AG09309 (cell line): ENCODE results near the gene HSD17B2.

Experiments used
- DNase-seq: peaks from one replicate; pipeline ENCODE4 v3.0.0-alpha.2; 2010; ENCODE audit warnings: low read depth
- H3K4me3 ChIP-seq: 2 replicates; pipeline ENCODE4 v1.5.1; 2011; ENCODE audit warnings: mild to moderate bottlenecking, low read depth, low read length, moderate library complexity; ENCODE audit not compliant: control insufficient read depth
- TF ChIP-seq, protein P1 (sequence below): IDR thresholded peaks from 2 replicates; pipeline ENCODE4 v1.5.1; 2011; ENCODE audit warnings: mild to moderate bottlenecking, low read depth, low read length, inconsistent platforms; ENCODE audit not compliant: insufficient read depth, control insufficient read depth; ENCODE audit errors: missing control alignments

HSD17B2 gene

DNA sequence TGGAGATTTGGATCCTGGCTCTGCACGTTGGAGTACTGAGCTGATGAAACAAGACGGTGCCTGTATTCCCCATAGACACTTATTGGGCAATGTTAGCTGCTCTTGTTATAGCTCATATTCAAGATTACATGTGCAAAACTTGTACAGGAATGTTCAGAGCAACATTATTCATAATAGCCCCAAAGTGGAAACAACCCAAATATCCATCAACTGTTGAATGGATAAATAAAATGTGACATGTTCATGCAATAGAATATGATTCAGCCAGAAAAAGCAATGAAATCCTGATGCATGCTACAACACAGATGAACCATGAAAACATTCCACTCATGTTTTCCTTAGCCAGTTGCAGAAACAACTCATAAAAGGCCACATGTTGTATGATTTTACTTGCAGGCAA is 18.1 kb upstream of the HSD17B2 start:
- TF ChIP-seq, protein P1, sequence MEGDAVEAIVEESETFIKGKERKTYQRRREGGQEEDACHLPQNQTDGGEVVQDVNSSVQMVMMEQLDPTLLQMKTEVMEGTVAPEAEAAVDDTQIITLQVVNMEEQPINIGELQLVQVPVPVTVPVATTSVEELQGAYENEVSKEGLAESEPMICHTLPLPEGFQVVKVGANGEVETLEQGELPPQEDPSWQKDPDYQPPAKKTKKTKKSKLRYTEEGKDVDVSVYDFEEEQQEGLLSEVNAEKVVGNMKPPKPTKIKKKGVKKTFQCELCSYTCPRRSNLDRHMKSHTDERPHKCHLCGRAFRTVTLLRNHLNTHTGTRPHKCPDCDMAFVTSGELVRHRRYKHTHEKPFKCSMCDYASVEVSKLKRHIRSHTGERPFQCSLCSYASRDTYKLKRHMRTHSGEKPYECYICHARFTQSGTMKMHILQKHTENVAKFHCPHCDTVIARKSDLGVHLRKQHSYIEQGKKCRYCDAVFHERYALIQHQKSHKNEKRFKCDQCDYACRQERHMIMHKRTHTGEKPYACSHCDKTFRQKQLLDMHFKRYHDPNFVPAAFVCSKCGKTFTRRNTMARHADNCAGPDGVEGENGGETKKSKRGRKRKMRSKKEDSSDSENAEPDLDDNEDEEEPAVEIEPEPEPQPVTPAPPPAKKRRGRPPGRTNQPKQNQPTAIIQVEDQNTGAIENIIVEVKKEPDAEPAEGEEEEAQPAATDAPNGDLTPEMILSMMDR: no peak
- no peak overlapping the region for H3K4me3 ChIP-seq
- peak; percentile 46 for DNase-seq

DNA sequence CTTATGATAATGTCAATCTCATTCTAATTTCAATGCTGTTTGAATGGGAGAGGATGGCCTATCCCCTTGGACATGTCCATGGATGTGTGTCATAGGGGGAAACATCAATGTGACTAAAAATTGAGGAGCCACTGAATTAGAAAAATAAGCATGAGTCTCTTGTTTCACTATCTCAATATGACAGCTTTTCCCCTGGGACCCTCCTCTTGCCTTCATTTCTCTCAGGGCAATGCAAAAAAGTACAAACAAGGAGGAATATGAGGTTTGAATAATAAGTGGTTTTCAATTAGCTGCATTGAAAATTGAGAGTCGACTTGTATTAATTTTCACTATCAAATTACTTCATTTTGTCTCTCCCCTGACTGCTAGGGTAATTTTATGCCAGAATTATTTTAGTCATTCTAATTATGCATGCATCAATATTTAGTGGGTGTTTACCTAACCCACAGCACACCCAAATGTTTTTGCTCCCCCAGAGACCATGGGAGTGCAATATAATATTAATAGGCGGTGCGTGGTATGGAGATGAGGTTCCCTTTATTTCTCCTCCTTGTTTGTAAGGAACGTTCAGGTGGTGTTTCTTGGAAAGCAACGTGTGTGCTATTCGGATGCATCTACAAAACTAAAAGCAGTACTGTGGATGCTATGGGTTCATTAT is 17.0 kb upstream of the HSD17B2 start:
- H3K4me3 ChIP-seq: no peak overlapping the region
- TF ChIP-seq, protein P1: no peak
- no peak for DNase-seq

DNA sequence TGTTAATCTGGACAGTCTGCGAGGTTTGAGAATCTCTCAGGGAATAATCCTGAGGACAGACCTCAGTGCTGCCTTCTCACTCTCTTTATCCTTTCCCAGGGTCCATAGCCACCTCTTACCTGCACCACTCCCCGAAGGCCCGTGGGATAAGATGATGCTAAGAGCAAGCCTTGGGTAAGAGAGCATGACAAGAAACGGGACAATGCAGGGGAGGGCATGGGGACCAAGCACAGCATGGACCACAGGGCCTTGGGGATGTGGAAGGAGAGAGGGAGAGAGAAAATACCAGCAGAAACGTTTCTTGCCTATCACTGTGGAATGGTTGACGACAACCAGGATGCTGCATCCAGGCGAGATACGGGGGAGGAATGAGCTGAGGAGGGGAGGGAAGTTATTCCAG is 15.5 kb upstream of the HSD17B2 start:
- DNase-seq: no peak
- H3K4me3 ChIP-seq: no peak overlapping the region
- TF ChIP-seq, protein P1: no peak

DNA sequence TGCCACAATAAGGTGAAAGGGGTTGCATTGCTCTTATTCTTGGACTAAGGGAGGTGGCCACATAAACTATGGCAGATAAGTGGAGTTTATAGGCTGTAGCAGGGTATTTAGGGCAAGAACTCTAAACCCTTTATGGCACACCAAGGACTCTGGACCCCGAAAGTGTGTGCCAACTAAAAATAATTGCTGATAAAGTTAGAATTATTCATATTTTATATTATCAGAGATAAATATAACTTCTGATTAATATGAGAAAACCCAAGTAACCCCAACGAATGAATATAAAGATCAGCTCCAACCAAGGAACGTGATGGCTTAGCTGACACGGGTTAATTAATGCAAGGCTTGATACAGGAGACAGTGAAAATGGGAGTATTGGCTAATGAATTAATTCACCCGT is 15.0 kb upstream of the HSD17B2 start:
- TF ChIP-seq, protein P1: no peak
- H3K4me3 ChIP-seq: no peak overlapping the region
- no peak for DNase-seq

DNA sequence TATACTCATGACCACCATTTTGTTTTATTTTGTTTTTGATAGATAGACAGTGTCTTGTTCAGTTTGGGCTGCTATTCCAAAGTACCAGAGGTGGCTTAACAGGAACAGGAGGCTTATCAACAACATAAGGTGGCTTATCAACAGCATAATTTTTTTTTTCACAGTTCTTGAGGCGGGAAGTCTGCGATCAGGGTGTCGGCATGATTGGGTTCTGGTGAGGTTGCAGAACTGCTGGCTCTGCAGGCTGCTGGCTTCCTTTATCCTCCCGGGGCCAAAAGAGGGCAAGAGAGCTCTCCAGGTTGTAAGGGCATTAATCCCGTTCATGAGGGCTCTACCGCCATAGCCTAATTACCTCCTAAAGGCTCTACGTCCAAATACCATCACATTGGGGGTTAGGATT is 11.8 kb upstream of the HSD17B2 start:
- TF ChIP-seq, protein P1: no peak
- DNase-seq: no peak
- no peak overlapping the region for H3K4me3 ChIP-seq

DNA sequence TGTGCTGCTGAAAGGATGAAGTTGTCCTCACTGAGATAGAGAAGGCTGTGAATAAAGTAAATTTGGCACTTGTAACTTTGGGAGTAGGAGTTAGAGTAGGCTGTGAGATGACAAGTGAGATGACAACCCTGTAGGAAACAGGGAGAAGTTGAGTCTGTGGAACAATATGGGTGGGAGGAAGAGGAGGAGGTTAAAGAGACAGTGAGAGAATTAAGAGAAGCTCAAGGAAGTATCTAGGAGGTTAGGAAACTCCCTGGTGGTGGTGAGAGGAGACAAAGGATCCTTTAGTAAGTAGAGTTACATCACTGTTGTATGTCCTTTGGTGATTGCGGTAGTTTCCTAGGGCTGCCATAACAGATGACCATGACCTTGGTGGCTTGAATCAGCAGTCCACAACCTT is 10.7 kb upstream of the HSD17B2 start:
- H3K4me3 ChIP-seq: no peak overlapping the region
- DNase-seq: no peak
- TF ChIP-seq, protein P1: no peak
